IPS-11a (cell line): ENCODE measurements around the gene ZNF136.
A peak's percentile ranks its signal among the peaks of the same experiment; 100 is the strongest.

ENCODE experiments used
- H3K4me3 ChIP-seq: one replicate; pipeline ENCODE4 v1.5.1; 2013; ENCODE audit warnings: low read depth, low read length, control low read depth

ZNF136 gene

DNA sequence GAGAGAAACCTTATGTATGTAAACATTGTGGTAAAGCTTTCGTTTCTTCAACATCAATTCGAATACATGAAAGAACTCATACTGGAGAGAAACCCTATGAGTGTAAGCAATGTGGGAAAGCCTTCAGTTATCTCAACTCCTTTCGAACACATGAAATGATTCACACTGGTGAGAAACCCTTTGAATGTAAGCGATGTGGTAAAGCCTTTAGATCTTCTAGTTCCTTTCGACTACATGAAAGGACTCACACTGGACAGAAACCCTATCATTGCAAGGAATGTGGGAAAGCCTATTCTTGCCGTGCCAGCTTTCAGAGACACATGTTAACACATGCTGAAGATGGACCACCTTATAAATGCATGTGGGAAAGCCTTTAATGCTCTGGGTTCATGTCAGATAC is 24.7 kb downstream of the ZNF136 start:
- H3K4me3 ChIP-seq: no peak overlapping the region

DNA sequence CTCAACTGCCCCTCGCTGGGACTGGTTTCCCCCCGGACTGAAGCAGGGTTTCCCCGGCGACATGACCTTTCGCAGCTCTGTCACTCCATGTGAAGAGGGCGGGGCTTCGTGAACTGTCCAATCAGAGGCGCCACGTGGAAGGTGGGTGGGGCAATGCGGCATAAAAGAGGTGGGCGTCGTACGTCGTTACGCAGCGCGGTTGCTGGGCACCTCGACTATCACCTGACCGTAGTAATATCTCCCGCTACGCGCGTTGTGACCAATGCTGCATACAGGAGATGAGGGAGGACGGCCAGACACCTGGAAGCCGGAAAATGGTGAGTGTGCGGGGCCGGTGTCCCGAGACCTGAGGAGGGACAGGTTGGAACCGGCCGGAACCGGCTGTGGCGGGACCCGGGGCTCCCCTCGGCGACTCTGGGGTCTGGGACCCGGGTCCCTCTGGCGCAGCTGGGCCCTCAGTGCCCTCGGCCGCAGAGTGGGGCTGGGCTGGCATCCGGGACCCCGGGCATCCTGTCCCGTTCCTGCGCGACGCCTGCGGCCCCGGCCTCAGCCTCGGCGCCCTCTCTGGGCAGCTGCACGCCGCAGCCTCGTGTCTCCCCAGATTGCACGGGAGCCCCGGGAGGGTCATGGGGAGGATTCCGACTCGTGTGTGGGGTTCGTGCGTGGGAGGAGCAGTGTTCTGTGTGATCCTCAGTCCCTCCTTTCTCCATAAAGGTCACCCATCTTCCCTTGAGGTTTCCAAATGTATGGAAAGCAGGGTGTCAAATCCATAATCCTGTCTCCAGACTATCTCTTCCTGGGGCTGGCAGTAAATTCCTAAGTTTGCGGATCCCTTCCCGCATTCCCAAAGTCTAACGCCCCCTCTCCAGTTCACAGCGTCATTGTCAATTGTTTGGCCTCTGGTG is 32.2 kb downstream of the ZNF136 start:
- H3K4me3 ChIP-seq: peak overlapping the region; percentile 39

DNA sequence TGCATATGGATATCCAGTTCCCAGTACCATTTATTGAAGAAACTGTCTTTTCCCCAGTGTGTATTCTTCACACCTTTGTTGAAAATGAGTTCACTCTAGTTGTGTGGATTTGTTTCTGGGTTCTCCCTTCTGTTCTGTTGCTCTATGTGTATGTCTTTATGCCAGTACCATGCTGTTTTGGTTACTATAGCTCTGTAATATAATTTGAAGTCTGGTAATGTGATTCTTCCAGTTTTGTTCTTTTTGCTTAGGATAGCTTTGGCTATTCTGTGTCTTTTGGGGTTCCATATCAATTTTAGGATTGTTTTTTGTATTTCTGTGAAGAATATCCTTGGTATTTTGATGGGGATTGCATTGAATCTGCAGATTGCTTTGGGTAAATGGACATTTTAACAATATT is 35.2 kb downstream of the ZNF136 start:
- no peak overlapping the region for H3K4me3 ChIP-seq

DNA sequence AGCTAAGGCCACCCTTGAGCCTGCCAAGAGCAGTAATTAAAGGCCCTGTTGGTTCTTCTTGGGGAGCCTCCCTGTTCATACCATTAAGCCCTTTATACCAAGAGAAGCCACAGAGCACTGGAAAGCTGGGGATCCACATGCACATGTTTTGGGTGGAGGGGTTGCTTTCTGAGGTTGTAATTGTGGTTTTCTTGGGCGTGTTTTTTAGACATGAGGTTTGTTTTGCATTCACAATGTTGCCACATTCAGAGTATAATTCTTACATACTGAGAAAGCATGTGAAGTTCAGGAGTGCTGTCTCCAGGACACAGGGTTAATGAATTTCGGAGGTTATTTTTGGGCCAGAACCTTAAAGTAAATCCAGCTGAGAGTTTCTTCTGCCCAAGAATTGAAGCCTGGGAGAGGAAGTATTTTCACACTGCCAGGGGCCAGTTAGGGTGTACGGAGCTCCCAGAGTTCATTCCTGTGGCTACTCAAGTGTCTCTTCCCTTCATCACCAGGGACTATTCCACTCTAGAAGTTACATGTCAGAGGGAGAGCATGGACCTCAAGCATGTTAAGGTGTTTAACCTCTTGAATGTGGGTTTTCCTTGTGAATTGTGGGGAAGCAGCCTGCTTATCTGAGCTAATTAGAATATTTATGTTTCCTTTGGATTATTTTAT is 37.0 kb downstream of the ZNF136 start:
- no peak overlapping the region for H3K4me3 ChIP-seq

DNA sequence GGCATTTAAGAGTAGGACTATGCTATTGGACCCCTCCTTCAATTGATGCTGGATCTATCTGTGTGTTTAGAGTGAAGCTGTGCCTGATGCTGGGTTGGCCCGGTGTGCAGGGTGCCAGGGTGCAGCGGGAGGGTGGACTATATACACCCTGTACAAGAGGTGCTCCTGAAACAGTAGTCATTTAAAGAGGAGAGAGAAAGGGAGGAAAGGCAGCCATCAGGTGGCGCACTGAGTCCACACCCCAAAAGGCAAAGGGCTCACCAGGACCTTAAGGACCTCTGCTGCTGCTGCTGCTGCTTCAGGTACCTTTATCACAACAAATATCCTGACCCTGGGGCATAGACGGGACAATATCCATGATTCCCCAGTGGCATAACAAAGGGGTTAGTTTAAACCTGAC is 39.4 kb downstream of the ZNF136 start:
- no peak overlapping the region for H3K4me3 ChIP-seq

DNA sequence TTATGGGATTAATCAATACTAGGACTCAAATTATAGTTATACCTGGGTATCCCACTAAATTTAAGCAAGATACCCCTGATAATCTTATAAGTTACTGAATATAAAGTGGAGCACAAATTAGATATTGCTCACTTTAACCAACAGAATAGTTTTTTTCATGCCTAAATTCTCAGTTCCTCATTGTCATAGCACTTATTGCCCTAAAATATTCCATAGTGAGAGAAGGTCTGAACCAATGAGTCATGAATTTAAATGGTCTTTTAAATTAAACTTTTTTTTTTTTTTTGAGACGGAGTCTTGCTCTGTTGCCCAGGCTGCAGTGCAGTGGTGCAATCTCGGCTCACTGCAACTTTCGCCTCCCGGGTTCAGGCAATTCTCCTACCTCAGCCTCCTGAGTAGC is 42.4 kb downstream of the ZNF136 start:
- no peak overlapping the region for H3K4me3 ChIP-seq

DNA sequence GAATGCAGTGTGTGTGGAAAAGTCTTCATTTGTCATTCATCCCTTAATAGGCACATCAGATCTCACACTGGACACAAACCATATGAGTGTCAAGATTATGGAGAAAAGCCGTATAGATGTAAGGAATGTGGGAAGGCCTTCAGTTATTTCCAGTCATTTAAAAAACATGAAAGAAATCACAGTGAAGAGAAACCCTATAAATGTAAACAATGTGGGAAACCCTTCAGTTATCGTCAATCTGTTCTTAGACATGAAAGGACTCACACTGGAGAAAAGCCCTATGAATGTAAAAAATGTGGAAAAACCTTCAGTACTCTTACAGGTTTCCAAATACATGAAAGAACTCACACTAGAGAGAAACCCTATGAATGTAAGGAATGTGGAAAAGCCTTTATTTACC is 45.3 kb downstream of the ZNF136 start:
- H3K4me3 ChIP-seq: no peak overlapping the region

DNA sequence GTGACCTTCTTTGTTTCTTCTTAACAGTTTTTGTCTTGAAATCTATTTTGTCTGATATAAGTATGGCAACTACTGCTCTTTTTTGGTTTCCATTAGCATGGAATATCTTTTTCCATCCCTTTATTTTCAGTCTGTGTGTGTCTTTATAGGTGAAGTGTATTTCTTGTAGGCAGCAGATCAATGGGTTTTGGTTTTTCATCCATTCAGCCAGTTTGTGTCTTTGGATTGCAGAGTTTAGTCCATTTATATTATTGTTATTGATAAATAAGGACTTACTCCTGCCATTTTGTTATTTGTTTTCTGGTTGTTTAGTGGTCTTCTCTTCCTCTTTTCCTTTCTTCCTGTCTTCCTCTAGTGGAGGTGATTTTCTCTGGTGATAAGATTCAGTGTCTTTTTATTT is 54.4 kb downstream of the ZNF136 start:
- no peak overlapping the region for H3K4me3 ChIP-seq

DNA sequence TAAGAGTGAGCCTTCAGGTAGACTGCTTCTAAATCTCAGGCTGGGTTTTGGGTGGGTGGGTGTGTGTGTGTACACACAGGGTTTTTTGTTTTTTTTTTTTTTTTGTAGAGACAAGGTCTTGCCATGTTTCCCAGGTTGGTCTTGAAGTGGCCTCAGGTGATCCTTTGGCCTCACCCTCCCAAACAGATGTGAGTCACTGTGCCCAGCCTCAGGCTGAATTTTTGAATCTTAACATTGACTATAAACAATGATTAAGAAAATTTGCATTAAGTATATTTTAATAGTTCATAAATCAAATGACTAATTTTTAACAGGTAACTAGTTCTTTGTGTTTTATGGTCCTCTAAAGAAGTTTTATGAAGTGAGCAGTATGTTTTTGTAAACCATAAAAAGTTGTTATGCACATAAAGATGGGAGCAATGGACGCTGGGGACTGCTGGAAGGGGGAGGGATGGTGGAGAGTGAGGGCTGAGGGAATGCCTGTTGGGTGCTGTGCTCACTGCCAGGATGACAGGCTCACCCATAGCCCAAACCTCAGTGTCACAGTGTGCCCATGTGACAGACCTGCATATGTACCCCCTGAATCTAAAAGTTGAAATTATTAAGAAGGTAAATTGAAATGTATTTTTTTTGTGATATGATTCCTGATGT is 60.2 kb downstream of the ZNF136 start:
- no peak overlapping the region for H3K4me3 ChIP-seq

DNA sequence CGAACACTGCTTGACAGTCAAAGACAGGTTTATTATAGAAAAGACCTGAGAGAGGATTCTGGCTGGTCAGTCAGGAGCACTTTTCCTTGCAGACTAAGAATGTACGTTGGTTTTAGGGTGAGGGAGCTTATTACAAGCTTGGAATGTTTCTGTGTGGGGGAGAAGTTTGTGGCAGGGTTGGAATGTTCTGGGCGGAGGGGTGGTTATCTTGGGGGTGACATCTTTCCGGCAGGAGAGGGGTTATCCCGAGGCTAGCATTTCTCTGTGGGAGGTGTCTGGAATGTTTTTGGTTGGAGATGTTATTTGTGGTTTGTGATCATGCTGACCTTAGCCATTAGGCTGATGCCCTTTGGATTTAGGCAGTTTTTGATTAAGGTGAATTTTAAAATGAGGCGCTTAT is 61.8 kb downstream of the ZNF136 start:
- no peak overlapping the region for H3K4me3 ChIP-seq

DNA sequence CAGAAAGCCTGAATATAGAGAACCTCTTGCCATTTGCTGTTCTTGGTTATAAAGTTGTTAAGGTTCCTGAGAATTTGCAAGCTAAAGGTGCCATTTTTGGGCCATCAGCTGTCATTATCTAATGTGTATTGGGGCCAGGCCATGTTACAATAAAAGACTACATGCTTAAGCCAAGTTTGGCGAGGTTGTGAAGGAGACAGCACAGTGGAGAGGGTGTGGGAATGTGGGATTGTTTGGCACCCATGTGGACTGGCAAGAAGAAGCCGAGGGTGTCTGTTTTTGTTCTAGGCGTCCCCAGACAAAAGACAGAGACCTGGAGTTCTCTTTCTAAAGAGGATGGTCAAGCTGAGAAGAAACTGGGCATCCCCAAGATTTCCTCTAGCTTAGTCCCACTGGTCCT is 67.1 kb downstream of the ZNF136 start:
- H3K4me3 ChIP-seq: no peak overlapping the region

DNA sequence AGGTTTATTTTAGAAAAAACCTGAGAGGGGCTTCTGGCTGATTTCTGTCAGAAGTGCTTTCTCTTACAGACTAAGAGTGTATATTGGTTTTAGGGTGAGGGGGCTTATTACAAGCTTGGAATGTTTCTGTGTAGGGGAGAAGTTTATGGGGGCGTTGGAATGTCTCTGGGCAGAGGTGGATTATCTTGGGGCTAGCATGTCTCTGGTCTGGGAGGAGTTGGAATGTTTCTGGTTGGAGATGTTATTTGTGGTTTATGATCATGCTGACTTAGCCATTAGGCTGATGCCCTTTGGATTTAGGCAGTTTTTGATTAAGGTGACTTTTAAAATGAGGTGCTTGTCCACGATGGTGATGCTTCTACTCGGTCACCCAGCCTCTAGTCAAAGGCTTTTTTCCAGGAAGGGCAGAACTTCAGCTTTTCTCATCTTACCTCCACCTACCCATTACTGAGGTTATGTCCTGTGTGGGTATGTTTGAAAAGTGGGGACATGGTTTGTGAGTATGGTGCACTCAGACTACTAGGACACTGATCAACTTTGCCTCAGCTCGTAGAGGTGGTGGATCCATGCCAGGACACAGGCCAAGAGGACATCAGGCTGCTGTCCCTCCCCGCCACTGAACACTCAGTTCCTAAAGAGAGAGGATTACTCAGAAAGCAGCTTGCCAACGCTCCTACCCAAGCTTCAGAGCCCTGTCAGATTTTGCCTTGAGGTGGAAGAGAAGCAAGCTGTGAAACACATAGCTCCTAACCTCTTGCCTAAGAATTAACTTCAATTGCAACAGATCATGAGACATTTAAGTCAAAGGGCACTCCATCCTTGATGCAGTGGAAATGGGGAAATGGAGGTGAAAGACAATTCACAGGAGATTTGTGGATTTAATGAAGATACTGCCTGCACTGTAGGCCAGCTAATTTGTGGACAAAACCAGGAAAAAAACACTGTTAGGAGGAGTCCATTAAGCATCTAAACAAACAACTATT is 68.1 kb downstream of the ZNF136 start:
- H3K4me3 ChIP-seq: no peak overlapping the region

DNA sequence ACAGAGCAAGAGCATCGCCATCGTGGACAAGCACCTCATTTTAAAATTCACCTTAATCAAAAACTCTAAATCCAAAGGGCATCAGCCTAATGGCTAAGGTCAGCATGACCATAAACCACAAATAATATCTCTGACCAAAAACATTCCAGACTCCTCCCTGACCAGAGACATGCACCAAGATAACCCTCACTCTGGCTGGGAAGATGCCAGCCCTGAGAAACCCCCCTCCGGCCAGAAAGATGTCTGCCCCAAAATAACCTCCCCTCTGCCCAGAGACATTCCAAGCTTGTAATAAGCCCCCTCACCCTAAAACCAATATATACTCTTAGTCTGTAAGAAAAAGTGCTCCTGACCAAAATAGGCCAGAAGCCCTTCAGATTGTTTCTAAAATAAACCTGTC is 70.1 kb downstream of the ZNF136 start:
- H3K4me3 ChIP-seq: no peak overlapping the region

DNA sequence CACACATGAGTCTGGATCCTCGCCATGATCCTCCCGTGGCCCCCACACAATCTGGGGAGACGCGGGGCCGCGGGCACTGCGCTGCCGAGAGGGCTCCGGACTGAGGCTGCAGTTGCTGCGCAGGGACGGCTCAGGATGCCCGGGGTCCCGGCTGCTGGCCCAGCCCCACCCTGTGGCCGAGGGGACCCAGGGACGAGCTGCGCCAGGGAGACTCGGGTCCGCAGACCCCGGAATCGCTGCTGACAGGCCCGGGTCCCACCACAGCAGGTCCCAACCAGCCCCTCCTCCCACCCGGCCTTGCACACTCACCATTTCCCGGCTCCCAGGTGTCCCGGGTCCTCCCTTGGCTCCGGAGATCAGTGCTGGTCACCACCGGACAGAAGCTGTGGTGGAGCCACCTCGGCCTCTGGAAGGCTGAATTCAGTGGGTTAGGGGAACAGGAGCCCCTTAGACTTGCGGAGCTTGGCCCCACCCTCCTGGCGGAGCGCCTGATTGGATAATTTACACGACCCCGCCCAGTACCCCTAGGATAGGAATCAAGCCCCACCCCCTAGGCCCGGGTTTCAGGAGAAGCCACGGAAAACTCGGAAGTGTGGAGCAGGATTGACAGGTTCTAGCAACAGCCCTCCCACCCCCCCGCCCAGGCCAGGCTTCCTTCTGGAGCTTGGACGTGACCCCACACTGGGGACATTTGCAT is 74.4 kb downstream of the ZNF136 start:
- no peak overlapping the region for H3K4me3 ChIP-seq
